ENCODE data around the gene CLIC5.

Gene CLIC5

GRCh38 chr6:46015119-46015968 lies at the start of gene CLIC5:
TSS of gene CLIC5 (minus strand) at chr6:46015860. CDS start at chr6:46015542, 318 bp downstream.
- DNase-seq, result peak; percentile 55

GRCh38 chr6:46062991-46063390 lies 47.3 kb upstream of the CLIC5 start:
- no peak for DNase-seq

GRCh38 chr6:46062312-46062711 lies 46.7 kb upstream of the CLIC5 start:
- no peak for DNase-seq

GRCh38 chr6:46061497-46061896 lies 45.8 kb upstream of the CLIC5 start:
- no peak for DNase-seq

- DNase-seq, result no peak
Measured at GRCh38 chr6:46059608-46060007, 43.9 kb upstream of the CLIC5 start.

- DNase-seq, result no peak
Measured at GRCh38 chr6:46058951-46059350, 43.3 kb upstream of the CLIC5 start.

- no peak for DNase-seq
Measured at GRCh38 chr6:46057792-46058191, 42.1 kb upstream of the CLIC5 start.

GRCh38 chr6:46056906-46057529 lies 41.4 kb upstream of the CLIC5 start:
- DNase-seq, result no peak

- DNase-seq, result no peak
Measured at GRCh38 chr6:46054516-46054915, 38.9 kb upstream of the CLIC5 start.

- DNase-seq, result no peak
Measured at GRCh38 chr6:46053039-46053933, 37.6 kb upstream of the CLIC5 start.

- no peak for DNase-seq
Measured at GRCh38 chr6:46052479-46052878, 36.8 kb upstream of the CLIC5 start.

GRCh38 chr6:46051962-46052361 lies 36.3 kb upstream of the CLIC5 start:
- no peak for DNase-seq

GRCh38 chr6:46050845-46051405 lies 35.3 kb upstream of the CLIC5 start:
- no peak for DNase-seq

GRCh38 chr6:46048646-46049297 lies 33.1 kb upstream of the CLIC5 start:
- DNase-seq, result no peak

- no peak for DNase-seq
Measured at GRCh38 chr6:46046558-46047174, 31.0 kb upstream of the CLIC5 start.

GRCh38 chr6:46044881-46045617 lies 29.4 kb upstream of the CLIC5 start:
- DNase-seq, result no peak

- peak; percentile 6 for DNase-seq
Measured at GRCh38 chr6:46042355-46042999, 26.8 kb upstream of the CLIC5 start.

- DNase-seq, result no peak
Measured at GRCh38 chr6:46040288-46040687, 24.6 kb upstream of the CLIC5 start.

- DNase-seq, result no peak
Measured at GRCh38 chr6:46039646-46040045, 24.0 kb upstream of the CLIC5 start.

GRCh38 chr6:46036911-46037310 lies 21.3 kb upstream of the CLIC5 start:
- DNase-seq, result no peak

GRCh38 chr6:46035242-46035641 lies 19.6 kb upstream of the CLIC5 start:
- DNase-seq, result no peak
